ENCODE measurements around the gene SLC35D2. TPM values are rescaled to one million over a fixed set of nuclear protein-coding genes. Genes with fewer than 3 reads are reported as not detected.

The SLC35D2 gene
- total RNA-seq, 2 experiments from 2014 or later, result 0.44 to 1.4 TPM

- peak overlapping the region; percentile 99 for H3K4me3 ChIP-seq (ENCODE audit: low read depth, low read length, poor library complexity, severe bottlenecking)
- H3K36me3 ChIP-seq (ENCODE audit: insufficient read depth, low read length), result peaks cover 43% of the 10 kb centered on the region
- POLR2A ChIA-PET, result interaction anchor here (0.9 kb wide), 1 partner anchor 32 kb away, joined by 4 read pairs; no protein-coding TSS in a partner anchor
- H3K27ac ChIP-seq (ENCODE audit: low read depth, low read length, poor library complexity, severe bottlenecking), result peak overlapping the region; percentile 85
- BruUV-seq (replicated peaks), result no TSS peak
- peak overlapping the region; percentile 90 for H3K4me2 ChIP-seq (ENCODE audit: low read length)
- peak; percentile 93 for DNase-seq (ENCODE audit: low spot score)
- H2AFZ ChIP-seq (ENCODE audit: low read length), result no peak overlapping the region
- H3K9me2 ChIP-seq (ENCODE audit: insufficient read depth, low read length), result no peaks in the 10 kb centered on the region
- peaks cover 59% of the 10 kb centered on the region for H3K4me1 ChIP-seq (ENCODE audit: insufficient read depth, low read length, poor library complexity, severe bottlenecking)
- no peak for TF ChIP-seq CTCF (conservative IDR thresholded peaks at IDR 0.05; ENCODE audit: low read length)
- no peak for TF ChIP-seq EZH2phosphoT487 (IDR thresholded peaks at IDR 0.05; ENCODE audit: borderline replicate concordance, low read depth, low read length)
- H3K9me3 ChIP-seq (ENCODE audit: low read length), result no peaks in the 10 kb centered on the region
- intact Hi-C loops (cut with micrococcal nuclease; ENCODE audit: unreplicated experiment), result loop anchor here (5.0 to 10.0 kb wide), 2 partner anchors 910 to 1218 kb away; partner anchors contain the start of genes NCBP1 and TSTD2
- CTCF ChIA-PET (ENCODE audit: unreplicated experiment), result no interaction called here
- peaks cover 14% of the 10 kb centered on the region for H4K20me1 ChIP-seq (ENCODE audit: insufficient read depth, low read length)
- peaks cover 67% of the 10 kb centered on the region for H3K79me2 ChIP-seq (ENCODE audit: insufficient read depth, low read depth, low read length)
These were observed 33.6 kb upstream of the SLC35D2 start for GRCh38 chr9:96417051-96417586.

DNA sequence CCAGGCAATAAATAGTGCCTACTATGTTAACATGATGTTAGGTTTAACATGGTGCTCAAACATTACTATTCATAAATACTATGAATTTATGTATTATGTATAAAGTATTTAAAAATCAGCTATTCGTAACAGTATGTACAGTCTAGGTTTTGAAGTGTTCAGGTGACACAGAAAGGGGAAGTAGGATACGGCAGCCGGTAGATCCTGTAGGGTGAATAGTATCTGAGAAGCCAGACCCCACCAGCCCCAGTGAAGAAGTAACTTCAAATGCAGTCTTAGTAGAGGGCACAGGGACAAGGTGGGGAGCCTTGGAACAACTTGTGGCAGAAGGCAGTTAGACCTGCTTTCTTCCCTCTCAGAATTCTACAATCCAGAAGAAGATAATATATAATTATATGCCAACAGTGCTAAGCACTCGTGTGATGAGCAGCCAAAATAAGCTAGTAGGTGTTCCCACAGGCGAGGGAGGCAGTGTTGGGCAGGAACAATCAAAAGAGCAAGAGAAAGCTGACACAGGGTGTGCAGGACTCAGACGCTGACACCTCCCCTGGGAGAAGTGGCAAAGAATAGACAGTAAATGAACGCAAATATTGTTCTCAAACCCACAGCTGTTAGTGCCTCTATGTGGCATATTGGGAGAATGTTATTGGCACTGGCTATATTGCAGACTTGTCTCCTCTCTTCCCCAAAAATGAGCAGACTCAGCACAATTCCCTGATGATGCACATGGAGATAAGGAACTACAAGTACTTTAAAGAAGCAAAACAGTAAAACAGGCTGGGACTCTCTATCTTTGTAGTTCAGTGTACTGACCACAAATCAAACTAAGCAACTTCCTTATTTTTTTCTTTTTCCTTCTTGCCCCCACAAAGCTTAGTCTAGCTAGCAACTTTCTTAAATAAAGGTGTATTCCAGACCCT, 30.1 kb upstream of the SLC35D2 start:
- Histone ChIP-seq H2AFZ (ENCODE audit: low read length) (no peak overlapping the region), H3K4me2 (ENCODE audit: low read length) (peak overlapping the region; percentile 97), H3K9me2 (ENCODE audit: insufficient read depth, low read length) (no peaks in the 10 kb centered on the region), H3K4me1 (ENCODE audit: insufficient read depth, low read length, poor library complexity, severe bottlenecking) (peaks cover 56% of the 10 kb centered on the region), H4K20me1 (ENCODE audit: insufficient read depth, low read length) (peaks cover 39% of the 10 kb centered on the region), H3K36me3 (ENCODE audit: insufficient read depth, low read length) (peaks cover 75% of the 10 kb centered on the region), H3K9me3 (ENCODE audit: low read length) (no peaks in the 10 kb centered on the region), H3K79me2 (ENCODE audit: insufficient read depth, low read depth, low read length) (peaks cover 85% of the 10 kb centered on the region), H3K27ac (ENCODE audit: low read depth, low read length, poor library complexity, severe bottlenecking) (peak overlapping the region; percentile 88), H3K4me3 (ENCODE audit: low read depth, low read length, poor library complexity, severe bottlenecking) (peak overlapping the region; percentile 99)
- DNase-seq (ENCODE audit: low spot score), result peak; percentile 81
- intact Hi-C loops (cut with micrococcal nuclease; ENCODE audit: unreplicated experiment), result loop anchor here (10.0 kb wide), 1 partner anchor 1221 kb away; the partner anchor contains the start of genes NCBP1 and TSTD2
- POLR2A ChIA-PET, result interaction anchor here (1.2 kb wide), 1 partner anchor 36 kb away, joined by 3 read pairs; the partner anchor contains the start of gene HABP4
- CTCF ChIA-PET (ENCODE audit: unreplicated experiment), result no interaction called here
- BruUV-seq (replicated peaks), result no TSS peak
- TF ChIP-seq EZH2phosphoT487 (IDR thresholded peaks at IDR 0.05; ENCODE audit: borderline replicate concordance, low read depth, low read length) (no peak), CTCF (conservative IDR thresholded peaks at IDR 0.05; ENCODE audit: low read length) (peak; percentile 45; the same call in 1 of the 2 replicates)
